ENCODE results near the gene NOL9. TPM values are rescaled to one million over a fixed set of nuclear protein-coding genes. Genes with fewer than 3 reads are reported as not detected.
A peak's percentile ranks its signal among the peaks of the same experiment; 100 is the strongest.

Gene NOL9
- polyA plus RNA-seq, 3 donors = 3.7 to 11.5 (median 7.6) TPM

- no peak for DNase-seq
- peaks cover 0 to 6% (median 2%) of the 10 kb centered on the region in 7 donors for H3K9me3 Mint-ChIP-seq
- Histone ChIP-seq H3K4me1 (ENCODE audit: control insufficient read depth in 1 of 2, insufficient read depth in 2 of 2, low read length in 2 of 2) (no peaks in the 10 kb centered on the region), H3K9me3 (replicated peaks in 1 of 2; ENCODE audit: control insufficient read depth in 1 of 2, insufficient read depth in 1 of 2, low read length in 2 of 2) (peaks cover 0 to 4% of the 10 kb centered on the region in 2 donors), H3K4me2 (replicated peaks; ENCODE audit: extremely low read depth, low read length, poor library complexity, severe bottlenecking) (no peak overlapping the region), H2AFZ (ENCODE audit: insufficient read depth, low read depth, low read length, poor library complexity, severe bottlenecking) (no peak overlapping the region), H3K27me3 (ENCODE audit: control insufficient read depth in 2 of 2, insufficient read depth in 2 of 2, low read length in 2 of 2) (peaks cover 7 to 29% of the 10 kb centered on the region in 2 donors), H3K9ac (ENCODE audit: insufficient read depth, low read length, poor library complexity, severe bottlenecking) (no peak overlapping the region), H3K79me2 (ENCODE audit: insufficient read depth, low read length) (no peaks in the 10 kb centered on the region), H3K36me3 (replicated peaks in 1 of 2; ENCODE audit: control insufficient read depth in 1 of 2, insufficient read depth in 2 of 2, low read length in 2 of 2) (no peaks in the 10 kb centered on the region), H3K4me3 (replicated peaks in 1 of 3; ENCODE audit: low read depth in 2 of 3, low read length in 3 of 3) (no peak overlapping the region), H3K27ac (ENCODE audit: low read depth in 1 of 2, low read length in 2 of 2) (no peak overlapping the region), H4K20me1 (ENCODE audit: insufficient read depth, low read length) (no peaks in the 10 kb centered on the region)
- H3K4me3 Mint-ChIP-seq = peak overlapping the region in 1 of 2 donors; percentile 9
- 93% methylated on average over 26 of the region's 27 CpGs for WGBS (ENCODE audit: insufficient coverage)
- peak overlapping the region in 1 of 7 donors; percentile 63 for H3K27ac Mint-ChIP-seq
- H3K4me1 Mint-ChIP-seq = peaks cover 6% of the 10 kb centered on the region
- peaks cover 37 to 38% (median 38%) of the 10 kb centered on the region in 3 donors for H3K27me3 Mint-ChIP-seq (ENCODE audit: low read depth in 3 of 3)
- intact Hi-C loops (cut with micrococcal nuclease) = no loop called here
- no peak for TF ChIP-seq CTCF (IDR thresholded peaks at IDR 0.05)
- peaks cover 0 to 3% of the 10 kb centered on the region in 2 donors for H3K36me3 Mint-ChIP-seq
Observed at GRCh38 chr1:6500544-6501278, 53.6 kb downstream of the NOL9 start.

GRCh38 chr1:6499296-6499695 lies 55.0 kb downstream of the NOL9 start:
- H3K4me2 ChIP-seq (replicated peaks; ENCODE audit: extremely low read depth, low read length, poor library complexity, severe bottlenecking) = no peak overlapping the region
- DNase-seq = no peak
- H3K9me3 Mint-ChIP-seq = peaks cover 0 to 6% (median 2%) of the 10 kb centered on the region in 7 donors
- H3K79me2 ChIP-seq (ENCODE audit: insufficient read depth, low read length) = no peaks in the 10 kb centered on the region
- H2AFZ ChIP-seq (ENCODE audit: insufficient read depth, low read depth, low read length, poor library complexity, severe bottlenecking) = no peak overlapping the region
- no peaks in the 10 kb centered on the region for H3K4me1 ChIP-seq (ENCODE audit: control insufficient read depth in 1 of 2, insufficient read depth in 2 of 2, low read length in 2 of 2)
- H3K36me3 Mint-ChIP-seq = peaks cover 0 to 3% of the 10 kb centered on the region in 2 donors
- H3K27me3 ChIP-seq (ENCODE audit: control insufficient read depth in 2 of 2, insufficient read depth in 2 of 2, low read length in 2 of 2) = peaks cover 7 to 39% of the 10 kb centered on the region in 2 donors
- H4K20me1 ChIP-seq (ENCODE audit: insufficient read depth, low read length) = no peaks in the 10 kb centered on the region
- no peaks in the 10 kb centered on the region for H3K36me3 ChIP-seq (replicated peaks in 1 of 2; ENCODE audit: control insufficient read depth in 1 of 2, insufficient read depth in 2 of 2, low read length in 2 of 2)
- H3K4me3 ChIP-seq (replicated peaks in 1 of 3; ENCODE audit: low read depth in 2 of 3, low read length in 3 of 3) = no peak overlapping the region
- WGBS (ENCODE audit: insufficient coverage) = 80% methylated on average over 1 of the region's 4 CpGs
- no peak for TF ChIP-seq CTCF (IDR thresholded peaks at IDR 0.05)
- peaks cover 6% of the 10 kb centered on the region for H3K4me1 Mint-ChIP-seq
- H3K27ac ChIP-seq (ENCODE audit: low read depth in 1 of 2, low read length in 2 of 2) = no peak overlapping the region
- intact Hi-C loops (cut with micrococcal nuclease) = no loop called here
- peaks cover 44 to 51% (median 46%) of the 10 kb centered on the region in 3 donors for H3K27me3 Mint-ChIP-seq (ENCODE audit: low read depth in 3 of 3)
- H3K9ac ChIP-seq (ENCODE audit: insufficient read depth, low read length, poor library complexity, severe bottlenecking) = no peak overlapping the region
- peaks cover 0 to 4% of the 10 kb centered on the region in 2 donors for H3K9me3 ChIP-seq (replicated peaks in 1 of 2; ENCODE audit: control insufficient read depth in 1 of 2, insufficient read depth in 1 of 2, low read length in 2 of 2)
- no peak overlapping the region for H3K27ac Mint-ChIP-seq
- H3K4me3 Mint-ChIP-seq = no peak overlapping the region

Data from CD14-positive monocyte (primary cell).